ENCODE results near the gene AFP. TPM values are rescaled to one million over a fixed set of nuclear protein-coding genes. Genes with fewer than 3 reads are reported as not detected.

The AFP gene
- total RNA-seq, 1 donor from 2014 or later: 166 TPM

GRCh38 chr4:73437558-73437956 is 1.5 kb downstream of the AFP start:
- peaks cover 7% of the 10 kb centered on the region for H3K9me3 Mint-ChIP-seq (ENCODE audit: low read depth)
- no peak for TF ChIP-seq CTCF (IDR thresholded peaks at IDR 0.05; ENCODE audit: unreplicated experiment)
- no peaks in the 10 kb centered on the region for H3K27me3 Mint-ChIP-seq
- H3K4me1 Mint-ChIP-seq (ENCODE audit: low read depth): peaks cover 19% of the 10 kb centered on the region
- H3K4me3 Mint-ChIP-seq (ENCODE audit: low read depth): no peak overlapping the region
- DNase-seq (ENCODE audit: low spot score, unreplicated experiment): no peak
- peaks cover 7% of the 10 kb centered on the region for H3K36me3 Mint-ChIP-seq (ENCODE audit: insufficient read depth)
- H3K27ac Mint-ChIP-seq: no peak overlapping the region

- DNase-seq (ENCODE audit: low spot score, unreplicated experiment): no peak
- peaks cover 7% of the 10 kb centered on the region for H3K36me3 Mint-ChIP-seq (ENCODE audit: insufficient read depth)
- H3K27ac Mint-ChIP-seq: no peak overlapping the region
- no peak for TF ChIP-seq CTCF (IDR thresholded peaks at IDR 0.05; ENCODE audit: unreplicated experiment)
- peaks cover 14% of the 10 kb centered on the region for H3K4me1 Mint-ChIP-seq (ENCODE audit: low read depth)
- no peaks in the 10 kb centered on the region for H3K27me3 Mint-ChIP-seq
- peaks cover 7% of the 10 kb centered on the region for H3K9me3 Mint-ChIP-seq (ENCODE audit: low read depth)
- no peak overlapping the region for H3K4me3 Mint-ChIP-seq (ENCODE audit: low read depth)
These were observed 2.0 kb downstream of the AFP start for GRCh38 chr4:73438048-73438447.

- peaks cover 10% of the 10 kb centered on the region for H3K4me1 Mint-ChIP-seq (ENCODE audit: low read depth)
- no peak for DNase-seq (ENCODE audit: low spot score, unreplicated experiment)
- TF ChIP-seq CTCF (IDR thresholded peaks at IDR 0.05; ENCODE audit: unreplicated experiment): no peak
- H3K4me3 Mint-ChIP-seq (ENCODE audit: low read depth): no peak overlapping the region
- H3K9me3 Mint-ChIP-seq (ENCODE audit: low read depth): peaks cover 7% of the 10 kb centered on the region
- H3K27me3 Mint-ChIP-seq: no peaks in the 10 kb centered on the region
- H3K36me3 Mint-ChIP-seq (ENCODE audit: insufficient read depth): peaks cover 7% of the 10 kb centered on the region
- H3K27ac Mint-ChIP-seq: no peak overlapping the region
These were observed 2.7 kb downstream of the AFP start for GRCh38 chr4:73438582-73439215.

GRCh38 chr4:73439445-73439844 is 3.4 kb downstream of the AFP start:
- Mint-ChIP-seq H3K27ac (no peak overlapping the region), H3K27me3 (no peaks in the 10 kb centered on the region), H3K4me1 (ENCODE audit: low read depth) (peaks cover 8% of the 10 kb centered on the region), H3K36me3 (ENCODE audit: insufficient read depth) (peaks cover 7% of the 10 kb centered on the region), H3K4me3 (ENCODE audit: low read depth) (no peak overlapping the region), H3K9me3 (ENCODE audit: low read depth) (peaks cover 7% of the 10 kb centered on the region)
- no peak for DNase-seq (ENCODE audit: low spot score, unreplicated experiment)
- no peak for TF ChIP-seq CTCF (IDR thresholded peaks at IDR 0.05; ENCODE audit: unreplicated experiment)

GRCh38 chr4:73439991-73440390 is 4.0 kb downstream of the AFP start:
- Mint-ChIP-seq H3K4me1 (ENCODE audit: low read depth) (peaks cover 9% of the 10 kb centered on the region), H3K36me3 (ENCODE audit: insufficient read depth) (peaks cover 7% of the 10 kb centered on the region), H3K9me3 (ENCODE audit: low read depth) (peaks cover 7% of the 10 kb centered on the region), H3K4me3 (ENCODE audit: low read depth) (no peak overlapping the region), H3K27me3 (no peaks in the 10 kb centered on the region), H3K27ac (no peak overlapping the region)
- TF ChIP-seq CTCF (IDR thresholded peaks at IDR 0.05; ENCODE audit: unreplicated experiment): no peak
- DNase-seq (ENCODE audit: low spot score, unreplicated experiment): no peak

Data from progenitor cell of endocrine pancreas (in vitro differentiated cells).